ENCODE results near the gene NSFL1C.

DNA sequence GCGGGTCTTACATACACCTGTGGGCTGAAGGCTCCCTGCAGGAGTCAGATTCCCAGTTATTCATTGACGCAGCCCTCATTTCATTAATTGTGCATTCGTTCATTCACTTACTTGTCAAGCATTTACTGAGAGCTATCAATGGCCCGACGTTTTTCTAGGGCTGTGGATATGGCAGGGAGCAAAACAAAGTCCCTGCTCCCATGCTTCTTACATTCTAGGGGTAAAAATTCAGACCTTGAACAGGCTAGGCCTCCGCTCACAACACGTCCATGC is 369 bp upstream of the NSFL1C start:
- TF ChIP-seq POLR2AphosphoS5 (IDR thresholded peaks at IDR 0.05; ENCODE audit: low read depth): no peak
- TF ChIP-seq EZH2 (IDR thresholded peaks at IDR 0.05; ENCODE audit: low read depth, unreplicated experiment): no peak
- TF ChIP-seq, protein P1, sequence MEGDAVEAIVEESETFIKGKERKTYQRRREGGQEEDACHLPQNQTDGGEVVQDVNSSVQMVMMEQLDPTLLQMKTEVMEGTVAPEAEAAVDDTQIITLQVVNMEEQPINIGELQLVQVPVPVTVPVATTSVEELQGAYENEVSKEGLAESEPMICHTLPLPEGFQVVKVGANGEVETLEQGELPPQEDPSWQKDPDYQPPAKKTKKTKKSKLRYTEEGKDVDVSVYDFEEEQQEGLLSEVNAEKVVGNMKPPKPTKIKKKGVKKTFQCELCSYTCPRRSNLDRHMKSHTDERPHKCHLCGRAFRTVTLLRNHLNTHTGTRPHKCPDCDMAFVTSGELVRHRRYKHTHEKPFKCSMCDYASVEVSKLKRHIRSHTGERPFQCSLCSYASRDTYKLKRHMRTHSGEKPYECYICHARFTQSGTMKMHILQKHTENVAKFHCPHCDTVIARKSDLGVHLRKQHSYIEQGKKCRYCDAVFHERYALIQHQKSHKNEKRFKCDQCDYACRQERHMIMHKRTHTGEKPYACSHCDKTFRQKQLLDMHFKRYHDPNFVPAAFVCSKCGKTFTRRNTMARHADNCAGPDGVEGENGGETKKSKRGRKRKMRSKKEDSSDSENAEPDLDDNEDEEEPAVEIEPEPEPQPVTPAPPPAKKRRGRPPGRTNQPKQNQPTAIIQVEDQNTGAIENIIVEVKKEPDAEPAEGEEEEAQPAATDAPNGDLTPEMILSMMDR (conservative IDR thresholded peaks at IDR 0.05; ENCODE audit: low read depth in 2 of 2): no peak
- no peak for TF ChIP-seq ZNF114 (CRISPR knock-in tag; IDR thresholded peaks at IDR 0.05)
- TF ChIP-seq, protein P2, sequence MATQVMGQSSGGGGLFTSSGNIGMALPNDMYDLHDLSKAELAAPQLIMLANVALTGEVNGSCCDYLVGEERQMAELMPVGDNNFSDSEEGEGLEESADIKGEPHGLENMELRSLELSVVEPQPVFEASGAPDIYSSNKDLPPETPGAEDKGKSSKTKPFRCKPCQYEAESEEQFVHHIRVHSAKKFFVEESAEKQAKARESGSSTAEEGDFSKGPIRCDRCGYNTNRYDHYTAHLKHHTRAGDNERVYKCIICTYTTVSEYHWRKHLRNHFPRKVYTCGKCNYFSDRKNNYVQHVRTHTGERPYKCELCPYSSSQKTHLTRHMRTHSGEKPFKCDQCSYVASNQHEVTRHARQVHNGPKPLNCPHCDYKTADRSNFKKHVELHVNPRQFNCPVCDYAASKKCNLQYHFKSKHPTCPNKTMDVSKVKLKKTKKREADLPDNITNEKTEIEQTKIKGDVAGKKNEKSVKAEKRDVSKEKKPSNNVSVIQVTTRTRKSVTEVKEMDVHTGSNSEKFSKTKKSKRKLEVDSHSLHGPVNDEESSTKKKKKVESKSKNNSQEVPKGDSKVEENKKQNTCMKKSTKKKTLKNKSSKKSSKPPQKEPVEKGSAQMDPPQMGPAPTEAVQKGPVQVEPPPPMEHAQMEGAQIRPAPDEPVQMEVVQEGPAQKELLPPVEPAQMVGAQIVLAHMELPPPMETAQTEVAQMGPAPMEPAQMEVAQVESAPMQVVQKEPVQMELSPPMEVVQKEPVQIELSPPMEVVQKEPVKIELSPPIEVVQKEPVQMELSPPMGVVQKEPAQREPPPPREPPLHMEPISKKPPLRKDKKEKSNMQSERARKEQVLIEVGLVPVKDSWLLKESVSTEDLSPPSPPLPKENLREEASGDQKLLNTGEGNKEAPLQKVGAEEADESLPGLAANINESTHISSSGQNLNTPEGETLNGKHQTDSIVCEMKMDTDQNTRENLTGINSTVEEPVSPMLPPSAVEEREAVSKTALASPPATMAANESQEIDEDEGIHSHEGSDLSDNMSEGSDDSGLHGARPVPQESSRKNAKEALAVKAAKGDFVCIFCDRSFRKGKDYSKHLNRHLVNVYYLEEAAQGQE (IDR thresholded peaks at IDR 0.05; ENCODE audit: unreplicated experiment): no peak
- no peak for TF ChIP-seq EZH2phosphoT487 (IDR thresholded peaks at IDR 0.05; ENCODE audit: unreplicated experiment)
- TF ChIP-seq JUNB (IDR thresholded peaks at IDR 0.05; ENCODE audit: unreplicated experiment): no peak
- no peak for TF ChIP-seq STAT1 (IDR thresholded peaks at IDR 0.05; ENCODE audit: unreplicated experiment)
- no peak for TF ChIP-seq ZNF331 (CRISPR knock-in tag; IDR thresholded peaks at IDR 0.05; ENCODE audit: low read depth)
